HG03097 (cell line): Measurements from ENCODE around the gene TOR1A.
"Not testable (repeated sequence)": the region's sequence is repeated elsewhere in the genome, so short reads cannot be mapped to it uniquely, and the experiment has no call there.

Experiments
- ATAC-seq: cut with Tn5 transposase; IDR thresholded peaks from one replicate; pipeline ENCODE4 v1.9.1; 2021; ENCODE audit not compliant: unreplicated experiment, low FRiP score

The TOR1A gene

GRCh38 chr9:129826344-129826743, 2.4 kb upstream of the TOR1A start:
- no peak for ATAC-seq

- peak; percentile 14 for ATAC-seq
Measured at GRCh38 chr9:129823542-129823934, 398 bp downstream of the TOR1A start.

GRCh38 chr9:129822898-129823541, 916 bp downstream of the TOR1A start:
- ATAC-seq = no peak

- ATAC-seq = no peak
Measured at GRCh38 chr9:129816501-129817435, 7.2 kb downstream of the TOR1A start.

- no peak for ATAC-seq
Measured at GRCh38 chr9:129815278-129815677, 8.7 kb downstream of the TOR1A start.

- no peak for ATAC-seq
Measured at GRCh38 chr9:129814432-129815223, 9.3 kb downstream of the TOR1A start.

GRCh38 chr9:129813661-129814060, 10.3 kb downstream of the TOR1A start:
- no peak for ATAC-seq

- no peak for ATAC-seq
Measured at GRCh38 chr9:129812385-129812784, 11.6 kb downstream of the TOR1A start.

GRCh38 chr9:129811967-129812363, 12.0 kb downstream of the TOR1A start:
- ATAC-seq = no peak

- no peak for ATAC-seq
Measured at GRCh38 chr9:129810788-129811187, 13.1 kb downstream of the TOR1A start.

- ATAC-seq = no peak
Measured at GRCh38 chr9:129810116-129810515, 13.8 kb downstream of the TOR1A start.

GRCh38 chr9:129809346-129809745, 14.6 kb downstream of the TOR1A start:
- no peak for ATAC-seq

- ATAC-seq = no peak
Measured at GRCh38 chr9:129806061-129806460, 17.9 kb downstream of the TOR1A start.

GRCh38 chr9:129803676-129804060, 20.3 kb downstream of the TOR1A start:
- no peak for ATAC-seq

- ATAC-seq = peak; percentile 87
Measured at GRCh38 chr9:129802833-129803675, 20.9 kb downstream of the TOR1A start, which contains the start of gene TOR1B. TOR1B (plus strand) TSS chr9:129803184; CDS start chr9:129803213, 29 bp downstream.

GRCh38 chr9:129801504-129801903, 22.4 kb downstream of the TOR1A start:
- ATAC-seq = no peak

GRCh38 chr9:129798973-129799372, 25.0 kb downstream of the TOR1A start:
- no peak for ATAC-seq

- ATAC-seq = not testable (repeated sequence)
Measured at GRCh38 chr9:129796029-129796428, 27.9 kb downstream of the TOR1A start.

GRCh38 chr9:129794549-129794948, 29.4 kb downstream of the TOR1A start:
- ATAC-seq = no peak

GRCh38 chr9:129786481-129786880, 37.5 kb downstream of the TOR1A start:
- no peak for ATAC-seq
